GM23248 (cell line): Measurements from ENCODE around the gene SULT1A2. TPM values are rescaled to one million over a fixed set of nuclear protein-coding genes. Genes with fewer than 3 reads are reported as not detected.

Source experiments
- DNase-seq: peaks from one replicate; pipeline ENCODE4 v3.0.0-alpha.2; 2015
- H2AFZ ChIP-seq: fragments of 200-600 bp; sonication (generic); 2 replicates; pipeline ENCODE4 v1.6.1; 2016; ENCODE audit warnings: antibody characterized with exemption
- H3F3A ChIP-seq: fragments of 200-600 bp; sonication (generic); 2 replicates; pipeline ENCODE4 v1.6.1; 2016; ENCODE audit warnings: mild to moderate bottlenecking, antibody characterized with exemption, mixed run types; ENCODE audit not compliant: insufficient read depth
- H3K27ac ChIP-seq: fragments of 200-600 bp; sonication (generic); 2 replicates; pipeline ENCODE4 v1.5.1; 2016; ENCODE audit warnings: mild to moderate bottlenecking
- H3K27me3 ChIP-seq: fragments of 200-600 bp; sonication (generic); replicated peaks from 2 replicates; pipeline ENCODE4 v1.6.1; 2016; ENCODE audit warnings: mild to moderate bottlenecking; ENCODE audit not compliant: insufficient read depth
- H3K36me3 ChIP-seq: fragments of 200-600 bp; sonication (generic); 2 replicates; pipeline ENCODE4 v1.6.1; 2016; ENCODE audit warnings: low read depth, mild to moderate bottlenecking
- H3K4me1 ChIP-seq: fragments of 200-600 bp; sonication (generic); 2 replicates; pipeline ENCODE4 v1.6.1; 2016; ENCODE audit warnings: mild to moderate bottlenecking; ENCODE audit not compliant: insufficient read depth
- H3K4me2 ChIP-seq: fragments of 200-600 bp; sonication (generic); one replicate; pipeline ENCODE4 v1.6.1; 2016; ENCODE audit warnings: mild to moderate bottlenecking; ENCODE audit not compliant: unreplicated experiment
- H3K4me3 ChIP-seq: fragments of 200-600 bp; sonication (generic); 2 replicates; pipeline ENCODE4 v1.5.1; 2016; ENCODE audit warnings: mild to moderate bottlenecking
- H3K79me2 ChIP-seq: fragments of 200-600 bp; sonication (generic); 2 replicates; pipeline ENCODE4 v1.6.1; 2016; ENCODE audit warnings: mild to moderate bottlenecking; ENCODE audit not compliant: insufficient read depth
- H3K9ac ChIP-seq: fragments of 200-600 bp; sonication (generic); 2 replicates; pipeline ENCODE4 v1.6.1; 2016; ENCODE audit warnings: mild to moderate bottlenecking
- H3K9me2 ChIP-seq: fragments of 200-600 bp; sonication (generic); 2 replicates; pipeline ENCODE4 v1.6.1; 2016; ENCODE audit warnings: mixed run types, mild to moderate bottlenecking, moderate library complexity; ENCODE audit not compliant: insufficient read depth
- H3K9me3 ChIP-seq: fragments of 200-600 bp; sonication (generic); one replicate; pipeline ENCODE4 v1.6.1; 2017; ENCODE audit warnings: low read depth
- H4K20me1 ChIP-seq: fragments of 200-600 bp; sonication (generic); 2 replicates; pipeline ENCODE4 v1.6.0; 2016; ENCODE audit not compliant: insufficient read depth
- EZH2 ChIP-seq: fragments of 200-600 bp; sonication (generic); IDR thresholded peaks from 2 replicates; pipeline ENCODE4 v1.6.1; 2018; ENCODE audit warnings: antibody characterized with exemption, mild to moderate bottlenecking; ENCODE audit not compliant: insufficient read depth, poor library complexity, severe bottlenecking
- EZH2phosphoT487 ChIP-seq: fragments of 200-600 bp; sonication (generic); IDR thresholded peaks from 2 replicates; pipeline ENCODE4 v1.6.1; 2018; ENCODE audit warnings: antibody characterized with exemption, moderate library complexity, mild to moderate bottlenecking, low read depth; ENCODE audit not compliant: insufficient read depth
- WGBS, 2 experiments: methylation state at CpG; one replicate each; pipeline ENCODE4 v1.1.6; 2015 to 2017; ENCODE audit warnings: low lambda C conversion rate in 2 of 2, low coverage in 1 of 2; ENCODE audit errors: missing lambda C conversion rate in 2 of 2; 5-methylcytosine and 5-hydroxymethylcytosine counted together
- in situ Hi-C: fragments of 300-500 bp; cut with MboI; formaldehyde crosslinking; loops from 2 replicates; pipeline ENCODE4 v1.15.0; 2020
- polyA plus RNA-seq: library from polyadenylated mRNA; unstranded; fragments of >200 nt; fragmentation: Nextera tagmentation; extraction: Ambion mirVana; gene quantifications from 2 replicates; pipeline ENCODE4 v1.2.1, GENCODE V29; 2016
- total RNA-seq: library from RNA; depleted of rRNA; stranded (reverse); fragments of >200 nt; shearing (Covaris generic); gene quantifications from 2 replicates; pipeline ENCODE4 v1.2.3, GENCODE V29; 2014

The SULT1A2 gene
- total and polyA plus RNA-seq, 2 experiments from 2014 or later: not detected

DNA sequence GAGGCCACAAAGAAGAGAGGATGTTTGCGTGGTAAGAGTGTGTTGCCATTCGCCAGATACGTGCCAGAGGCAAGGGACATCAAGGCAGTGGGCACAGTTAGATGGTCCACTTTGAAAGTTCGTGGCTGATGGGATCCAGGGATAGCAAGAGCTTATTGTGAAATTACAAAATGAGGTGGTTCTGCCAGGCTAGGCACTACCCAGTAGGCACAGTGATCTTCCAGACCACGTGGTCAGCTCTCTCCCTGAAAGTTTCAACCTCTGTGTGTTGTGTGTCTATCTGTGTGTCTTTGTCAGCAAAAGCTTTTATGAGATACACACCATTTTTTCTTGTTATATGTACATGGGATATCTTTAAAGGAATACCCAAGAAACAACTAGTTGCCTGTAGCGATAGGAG lies 33.6 kb downstream of the SULT1A2 start:
- H4K20me1 ChIP-seq: no peaks in the 10 kb centered on the region
- no peak overlapping the region for H3K27ac ChIP-seq
- H3K9me2 ChIP-seq: no peaks in the 10 kb centered on the region
- no peak overlapping the region for H3K4me2 ChIP-seq
- H3K4me3 ChIP-seq: no peak overlapping the region
- TF ChIP-seq EZH2: no peak
- 90 to 92% methylated on average over 6 of the region's 6 CpGs for WGBS, 2 experiments
- H3K4me1 ChIP-seq: no peaks in the 10 kb centered on the region
- no peaks in the 10 kb centered on the region for H3F3A ChIP-seq
- no peaks in the 10 kb centered on the region for H3K9me3 ChIP-seq
- H3K9ac ChIP-seq: no peak overlapping the region
- 0 out of 2 replicates have a peak, but pooled peaks cover 4% of the 10 kb centered on the region for H3K36me3 ChIP-seq
- no peak overlapping the region for H2AFZ ChIP-seq
- DNase-seq: no peak
- no peaks in the 10 kb centered on the region for H3K27me3 ChIP-seq
- H3K79me2 ChIP-seq: no peaks in the 10 kb centered on the region; the same call in 1 of the 2 replicates
- in situ Hi-C loops: no loop called here

DNA sequence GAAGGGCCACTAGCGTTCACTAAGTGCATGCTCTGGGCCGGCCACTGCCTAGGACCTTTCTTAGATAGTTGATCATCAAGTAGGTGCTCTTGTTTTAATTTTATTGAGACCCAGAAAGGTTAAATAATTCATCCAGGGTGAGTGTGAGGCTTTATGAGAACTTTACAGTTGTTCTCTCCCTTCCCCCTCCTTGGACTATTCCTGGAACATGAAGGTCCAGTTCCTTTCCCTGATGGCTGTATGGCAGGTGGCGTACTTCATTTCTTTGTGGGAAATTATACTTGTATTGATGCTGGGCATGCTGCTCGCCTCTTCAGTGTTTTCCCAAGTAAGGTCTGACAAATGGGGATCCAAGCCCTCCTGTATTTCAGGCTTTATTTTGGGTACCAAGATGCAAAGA lies 34.7 kb downstream of the SULT1A2 start:
- no peaks in the 10 kb centered on the region for H3K9me2 ChIP-seq
- H4K20me1 ChIP-seq: no peaks in the 10 kb centered on the region

DNA sequence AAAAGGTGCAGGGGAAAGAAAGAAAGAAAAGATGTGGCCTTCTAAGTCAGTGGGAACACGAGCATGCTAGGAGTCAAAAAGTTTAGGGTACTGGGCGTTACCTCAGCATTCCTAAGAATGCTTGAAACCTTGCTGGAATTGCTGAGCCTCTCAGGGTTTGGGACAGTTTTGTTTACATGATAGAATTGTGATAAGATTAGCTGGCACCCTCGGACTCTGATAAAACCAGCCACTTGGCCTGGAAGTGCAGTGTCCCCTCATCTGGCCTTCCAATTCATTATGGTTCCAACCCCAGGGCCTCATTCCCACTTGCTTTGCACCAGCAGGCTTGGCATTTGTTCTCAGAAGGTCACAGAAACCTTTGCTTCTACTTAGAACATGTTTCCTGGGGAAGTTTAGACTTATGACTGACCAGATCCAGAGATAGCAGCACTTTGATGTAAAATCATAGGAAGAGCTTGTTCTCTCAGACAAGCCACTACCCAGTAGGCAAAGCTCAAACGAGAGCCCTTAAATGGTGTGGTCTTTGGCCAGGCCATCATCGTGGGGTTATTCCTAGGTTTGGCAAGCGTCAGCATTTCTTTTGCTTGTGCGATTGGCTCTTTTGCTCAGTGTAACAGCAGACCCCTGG lies 35.2 kb downstream of the SULT1A2 start:
- H3K4me3 ChIP-seq: no peak overlapping the region
- no peaks in the 10 kb centered on the region for H3F3A ChIP-seq
- H3K27me3 ChIP-seq: no peaks in the 10 kb centered on the region
- no peak overlapping the region for H3K4me2 ChIP-seq
- in situ Hi-C loops: no loop called here
- WGBS, 2 experiments: 76 to 79% methylated on average over 7 of the region's 7 CpGs
- no peaks in the 10 kb centered on the region for H3K9me3 ChIP-seq
- no peaks in the 10 kb centered on the region for H3K9me2 ChIP-seq
- H4K20me1 ChIP-seq: no peaks in the 10 kb centered on the region
- DNase-seq: no peak
- 0 out of 2 replicates have a peak, but pooled peaks cover 4% of the 10 kb centered on the region for H3K36me3 ChIP-seq
- no peak overlapping the region for H3K27ac ChIP-seq
- TF ChIP-seq EZH2phosphoT487 (no peak), EZH2 (no peak)
- H2AFZ ChIP-seq: no peak overlapping the region
- no peaks in the 10 kb centered on the region; the same call in 1 of the 2 replicates for H3K79me2 ChIP-seq
- no peaks in the 10 kb centered on the region for H3K4me1 ChIP-seq
- no peak overlapping the region for H3K9ac ChIP-seq

More for the DNA sequence above, 34.7 kb downstream of the SULT1A2 start:
- no peak overlapping the region for H2AFZ ChIP-seq
- H3K4me2 ChIP-seq: no peak overlapping the region
- TF ChIP-seq EZH2 (no peak), EZH2phosphoT487 (no peak)
- H3K9me3 ChIP-seq: no peaks in the 10 kb centered on the region
- H3K9ac ChIP-seq: no peak overlapping the region
- no peak overlapping the region for H3K4me3 ChIP-seq
- DNase-seq: no peak
- H3K27me3 ChIP-seq: no peaks in the 10 kb centered on the region
- H3K79me2 ChIP-seq: no peaks in the 10 kb centered on the region; the same call in 1 of the 2 replicates
- no peaks in the 10 kb centered on the region for H3F3A ChIP-seq
- H3K27ac ChIP-seq: no peak overlapping the region
- H3K36me3 ChIP-seq: 0 out of 2 replicates have a peak, but pooled peaks cover 4% of the 10 kb centered on the region
- in situ Hi-C loops: no loop called here
- H3K4me1 ChIP-seq: no peaks in the 10 kb centered on the region
- WGBS, 2 experiments: 95 to 100% methylated on average over 4 of the region's 4 CpGs

DNA sequence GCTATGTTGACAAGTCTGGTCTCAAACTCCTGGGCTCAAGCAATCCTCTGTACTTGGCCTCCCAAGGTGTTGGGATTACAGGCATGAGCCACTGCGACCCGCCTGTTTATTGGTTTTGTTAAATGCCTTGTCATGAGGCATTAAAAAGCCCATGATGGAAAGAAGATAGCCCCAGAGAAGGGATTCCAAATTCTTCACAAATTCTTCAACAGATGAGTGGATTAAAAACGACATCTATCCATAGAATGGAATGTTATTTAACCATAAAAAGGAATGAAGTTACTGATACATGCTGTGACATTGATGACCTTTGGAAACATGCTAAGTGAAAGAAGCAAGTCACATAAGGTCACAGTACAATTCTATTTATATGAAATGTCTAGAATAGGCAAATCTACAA lies 38.4 kb downstream of the SULT1A2 start:
- DNase-seq: no peak
- H3K9me3 ChIP-seq: no peaks in the 10 kb centered on the region
- no peaks in the 10 kb centered on the region for H4K20me1 ChIP-seq
- no peak overlapping the region for H3K4me3 ChIP-seq
- 0 out of 2 replicates have a peak, but pooled peaks cover 4% of the 10 kb centered on the region for H3K36me3 ChIP-seq
- in situ Hi-C loops: no loop called here
- no peak overlapping the region for H3K9ac ChIP-seq
- no peak overlapping the region for H2AFZ ChIP-seq
- H3K4me1 ChIP-seq: peaks cover 7% of the 10 kb centered on the region; the same call in 1 of the 2 replicates
- no peak overlapping the region for H3K4me2 ChIP-seq
- no peaks in the 10 kb centered on the region for H3K9me2 ChIP-seq
- H3K27me3 ChIP-seq: no peaks in the 10 kb centered on the region
- H3K27ac ChIP-seq: no peak overlapping the region
- WGBS, 2 experiments: 63 to 64% methylated on average over 3 of the region's 3 CpGs
- TF ChIP-seq EZH2phosphoT487 (no peak), EZH2 (no peak)
- peaks cover 7% of the 10 kb centered on the region; the same call in 1 of the 2 replicates for H3K79me2 ChIP-seq
- H3F3A ChIP-seq: no peaks in the 10 kb centered on the region
